Neural crest cell (in vitro differentiated cells): Measurements from ENCODE around the gene C12orf42. TPM values are rescaled to one million over a fixed set of nuclear protein-coding genes. Genes with fewer than 3 reads are reported as not detected.

Experiments used
- DNase-seq: peaks from one replicate; pipeline ENCODE4 v3.0.0; 2021; ENCODE audit warnings: low read depth, mixed read lengths, low spot score
- H3K27ac Mint-ChIP-seq: one replicate; pipeline ENCODE4 v1.8.0; 2021; ENCODE audit warnings: mild to moderate bottlenecking, mixed read lengths; ENCODE audit not compliant: unreplicated experiment
- H3K27me3 Mint-ChIP-seq: 2 replicates; pipeline ENCODE4 v1.8.0; 2021; ENCODE audit warnings: low read depth, mild to moderate bottlenecking, mixed read lengths
- H3K36me3 Mint-ChIP-seq: 2 replicates; pipeline ENCODE4 v1.8.0; 2021; ENCODE audit warnings: low read depth, mild to moderate bottlenecking, mixed read lengths
- H3K4me1 Mint-ChIP-seq: 2 replicates; pipeline ENCODE4 v1.8.0; 2021; ENCODE audit warnings: mixed read lengths
- H3K4me3 Mint-ChIP-seq: one replicate; pipeline ENCODE4 v1.8.0; 2021; ENCODE audit warnings: mild to moderate bottlenecking, mixed read lengths
- H3K9me3 Mint-ChIP-seq: 2 replicates; pipeline ENCODE4 v1.8.0; 2021; ENCODE audit warnings: mixed read lengths
- total RNA-seq: library from RNA; stranded (reverse); gene quantifications from 2 replicates; pipeline ENCODE4 v1.2.1, GENCODE V29; 2021
- TF ChIP-seq, protein P1 (sequence below): fragments of 200-600 bp; sonication (generic); conservative IDR thresholded peaks from 2 replicates; pipeline ENCODE4 v1.5.0; 2021; ENCODE audit warnings: antibody characterized with exemption, mild to moderate bottlenecking

C12orf42 gene
- total RNA-seq, 1 donor from 2014 or later, result not detected

DNA sequence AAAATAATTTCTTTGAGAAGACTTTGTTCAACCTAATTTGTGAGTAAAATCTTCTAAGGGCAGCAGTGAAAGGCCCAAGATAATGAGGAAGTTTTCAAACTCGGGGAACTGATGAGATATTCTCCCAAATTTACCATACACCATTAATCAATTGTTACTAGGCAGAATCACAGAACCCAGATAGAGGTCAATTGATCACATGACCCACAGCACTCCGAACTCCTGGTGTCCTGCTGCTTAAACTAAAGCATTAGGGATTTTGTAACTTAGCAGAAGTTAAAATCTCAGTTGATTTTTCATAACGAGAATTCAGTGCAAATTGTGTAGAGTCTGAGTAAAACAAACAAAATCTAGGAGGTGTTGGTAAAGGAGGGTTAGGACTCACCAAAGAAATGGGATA lies 207.8 kb downstream of the C12orf42 start:
- Mint-ChIP-seq H3K9me3 (peaks cover 7% of the 10 kb centered on the region), H3K36me3 (no peaks in the 10 kb centered on the region), H3K27ac (no peak overlapping the region), H3K27me3 (peaks cover 3% of the 10 kb centered on the region), H3K4me3 (no peak overlapping the region), H3K4me1 (peaks cover 7% of the 10 kb centered on the region)
- no peak for DNase-seq
- TF ChIP-seq, protein P1, sequence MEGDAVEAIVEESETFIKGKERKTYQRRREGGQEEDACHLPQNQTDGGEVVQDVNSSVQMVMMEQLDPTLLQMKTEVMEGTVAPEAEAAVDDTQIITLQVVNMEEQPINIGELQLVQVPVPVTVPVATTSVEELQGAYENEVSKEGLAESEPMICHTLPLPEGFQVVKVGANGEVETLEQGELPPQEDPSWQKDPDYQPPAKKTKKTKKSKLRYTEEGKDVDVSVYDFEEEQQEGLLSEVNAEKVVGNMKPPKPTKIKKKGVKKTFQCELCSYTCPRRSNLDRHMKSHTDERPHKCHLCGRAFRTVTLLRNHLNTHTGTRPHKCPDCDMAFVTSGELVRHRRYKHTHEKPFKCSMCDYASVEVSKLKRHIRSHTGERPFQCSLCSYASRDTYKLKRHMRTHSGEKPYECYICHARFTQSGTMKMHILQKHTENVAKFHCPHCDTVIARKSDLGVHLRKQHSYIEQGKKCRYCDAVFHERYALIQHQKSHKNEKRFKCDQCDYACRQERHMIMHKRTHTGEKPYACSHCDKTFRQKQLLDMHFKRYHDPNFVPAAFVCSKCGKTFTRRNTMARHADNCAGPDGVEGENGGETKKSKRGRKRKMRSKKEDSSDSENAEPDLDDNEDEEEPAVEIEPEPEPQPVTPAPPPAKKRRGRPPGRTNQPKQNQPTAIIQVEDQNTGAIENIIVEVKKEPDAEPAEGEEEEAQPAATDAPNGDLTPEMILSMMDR, result no peak

DNA sequence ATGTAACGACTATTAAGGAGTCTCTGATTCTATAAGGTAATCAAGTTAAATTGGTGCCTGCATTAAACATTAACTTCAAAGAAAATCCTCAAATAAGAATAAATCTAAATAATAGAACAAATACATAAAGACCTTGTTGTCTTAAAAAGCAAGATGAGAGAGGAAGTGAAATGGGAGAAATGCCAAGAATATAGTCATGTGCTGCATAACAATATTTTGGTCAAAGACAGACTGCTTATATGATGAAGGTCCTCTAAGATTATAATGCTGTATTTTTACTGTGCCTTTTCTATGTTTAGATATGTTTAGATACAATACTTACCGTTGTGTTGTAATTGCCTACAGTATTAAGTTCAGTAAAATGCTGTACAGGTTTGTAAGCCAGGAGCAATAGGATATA lies 213.6 kb downstream of the C12orf42 start:
- Mint-ChIP-seq H3K27ac (no peak overlapping the region), H3K4me3 (no peak overlapping the region), H3K27me3 (peaks cover 5% of the 10 kb centered on the region), H3K36me3 (no peaks in the 10 kb centered on the region), H3K4me1 (no peaks in the 10 kb centered on the region), H3K9me3 (no peaks in the 10 kb centered on the region)
- no peak for DNase-seq
- TF ChIP-seq, protein P1, result no peak

DNA sequence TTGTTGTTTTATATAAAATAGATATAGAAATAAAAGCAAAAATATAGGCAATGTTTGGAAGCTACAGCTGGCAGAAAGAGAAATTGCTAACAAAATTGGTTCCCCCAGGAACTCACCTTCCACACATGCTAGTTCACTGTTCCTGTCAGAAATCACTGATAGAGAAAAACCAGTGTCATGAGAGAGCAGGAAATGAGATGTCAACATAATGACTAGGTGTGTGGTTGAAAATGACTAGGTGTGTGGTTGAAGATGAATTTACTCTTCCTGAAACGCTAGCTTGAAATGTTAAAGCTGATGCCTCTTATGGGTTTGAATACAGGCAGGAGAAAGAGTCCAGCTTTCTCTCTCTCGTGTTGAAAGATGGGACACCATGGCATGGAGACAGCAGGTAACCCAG lies 216.3 kb downstream of the C12orf42 start:
- Mint-ChIP-seq H3K4me3 (no peak overlapping the region), H3K27me3 (peaks cover 6% of the 10 kb centered on the region), H3K4me1 (no peaks in the 10 kb centered on the region), H3K36me3 (no peaks in the 10 kb centered on the region), H3K9me3 (no peaks in the 10 kb centered on the region), H3K27ac (no peak overlapping the region)
- TF ChIP-seq, protein P1, result no peak
- DNase-seq, result no peak

DNA sequence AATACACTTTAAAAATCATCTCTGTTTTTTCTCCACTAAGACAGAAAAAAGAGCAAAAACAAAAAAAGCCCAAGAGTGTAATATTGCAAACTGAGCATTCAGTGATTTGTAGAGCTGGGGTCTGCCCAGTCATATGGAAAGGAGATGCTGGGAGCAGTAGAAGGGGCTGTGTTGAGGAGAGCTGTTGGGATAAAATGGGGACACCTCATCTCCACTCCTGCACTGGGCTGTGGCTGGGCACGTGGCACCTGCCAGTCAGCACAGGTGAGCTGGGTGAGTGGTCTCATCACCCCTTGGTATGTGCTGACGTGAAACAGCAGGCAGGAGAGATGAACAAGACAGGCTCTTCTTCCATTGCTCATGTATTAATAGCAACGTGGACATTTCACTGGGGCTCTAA lies 217.4 kb downstream of the C12orf42 start:
- H3K27ac Mint-ChIP-seq, result no peak overlapping the region
- no peaks in the 10 kb centered on the region for H3K9me3 Mint-ChIP-seq
- peaks cover 13% of the 10 kb centered on the region for H3K27me3 Mint-ChIP-seq
- H3K4me3 Mint-ChIP-seq, result no peak overlapping the region
- H3K36me3 Mint-ChIP-seq, result no peaks in the 10 kb centered on the region
- H3K4me1 Mint-ChIP-seq, result no peaks in the 10 kb centered on the region
- DNase-seq, result no peak
- TF ChIP-seq, protein P1, result no peak

DNA sequence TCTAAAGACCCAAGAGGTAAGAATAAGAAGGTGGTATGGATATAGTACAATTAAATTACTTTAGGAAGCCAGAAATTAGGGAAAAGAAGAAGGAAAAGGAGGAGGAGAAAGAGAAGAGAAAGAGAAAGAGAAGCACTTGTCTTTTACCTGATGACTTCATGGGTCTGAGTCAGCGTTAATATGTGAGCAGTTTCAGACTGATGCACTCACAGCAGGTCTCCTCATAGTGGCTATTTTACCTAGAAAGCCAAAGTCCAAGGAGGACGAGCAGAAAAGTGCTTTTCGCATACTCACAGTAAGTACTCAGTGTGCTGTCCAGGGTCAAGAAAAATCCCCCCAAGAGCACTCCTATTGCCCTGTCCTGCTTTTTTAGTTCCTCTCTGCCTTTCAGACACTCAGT lies 222.1 kb downstream of the C12orf42 start:
- Mint-ChIP-seq H3K36me3 (no peaks in the 10 kb centered on the region), H3K9me3 (no peaks in the 10 kb centered on the region), H3K27me3 (peaks cover 26% of the 10 kb centered on the region), H3K4me1 (peaks cover 3% of the 10 kb centered on the region), H3K4me3 (no peak overlapping the region), H3K27ac (no peak overlapping the region)
- TF ChIP-seq, protein P1, result no peak
- no peak for DNase-seq

DNA sequence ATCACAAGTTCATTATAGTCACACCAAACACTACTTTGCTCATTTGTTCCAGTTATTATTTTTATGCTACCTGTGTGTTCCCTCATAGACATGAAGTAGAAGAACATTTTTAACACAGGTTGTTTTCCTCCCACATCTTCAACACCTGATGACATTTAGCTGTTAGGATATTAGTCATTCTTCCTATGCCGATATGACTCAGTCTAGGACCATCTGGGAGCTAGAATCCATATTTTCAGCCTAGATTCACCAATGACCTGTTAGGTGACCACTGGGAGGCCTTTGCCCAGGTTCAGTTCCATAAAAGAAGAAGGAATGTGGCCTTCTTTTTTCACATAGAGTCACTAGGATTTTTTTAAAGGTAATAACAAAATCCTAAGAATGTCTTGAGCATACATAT lies 222.8 kb downstream of the C12orf42 start:
- TF ChIP-seq, protein P1, result no peak
- Mint-ChIP-seq H3K9me3 (no peaks in the 10 kb centered on the region), H3K27ac (no peak overlapping the region), H3K4me3 (no peak overlapping the region), H3K27me3 (peaks cover 31% of the 10 kb centered on the region), H3K4me1 (peaks cover 3% of the 10 kb centered on the region), H3K36me3 (no peaks in the 10 kb centered on the region)
- no peak for DNase-seq
